Measurements from ENCODE around the gene TTLL9. TPM values are rescaled to one million over a fixed set of nuclear protein-coding genes. Genes with fewer than 3 reads are reported as not detected.

The TTLL9 gene
- total RNA-seq, 2 experiments from 2014 or later = not detected

- Mint-ChIP-seq H3K4me3 (no peak overlapping the region), H3K27me3 (peaks cover 6% of the 10 kb centered on the region), H3K4me1 (ENCODE audit: low read depth) (no peaks in the 10 kb centered on the region), H3K36me3 (ENCODE audit: low read depth) (no peaks in the 10 kb centered on the region), H3K9me3 (no peaks in the 10 kb centered on the region), H3K27ac (no peak overlapping the region)
- POLR2A ChIA-PET = interaction anchor here (0.6 kb wide), 1 partner anchor 81 kb away, joined by 3 read pairs; no protein-coding TSS in a partner anchor
- intact Hi-C loops (cut with micrococcal nuclease) = no loop called here
- TF ChIP-seq CTCF (IDR thresholded peaks at IDR 0.05) = no peak
- CTCF ChIA-PET = interaction anchor here (1.0 to 4.5 kb wide), 8 partner anchors 8 to 187 kb away, joined by 3 to 51 read pairs (median 3); partner anchors contain the start of gene PDRG1
- no peak for ATAC-seq
- no peak for DNase-seq
Observed at GRCh38 chr20:31844737-31845299, 25.6 kb upstream of the TTLL9 start.

GRCh38 chr20:31845300-31845863 lies 25.1 kb upstream of the TTLL9 start, which contains the start of gene FOXS1:
TSS of gene FOXS1 (minus strand) at chr20:31845604. CDS start at chr20:31845542, 62 bp downstream.
- ATAC-seq (no peak), DNase-seq (no peak)
- Mint-ChIP-seq H3K27ac (no peak within 1 kb of the TSS), H3K4me3 (no peak within 1 kb of the TSS), H3K27me3 (peaks cover 9% of the 10 kb centered on the region), H3K4me1 (ENCODE audit: low read depth) (no peaks in the 10 kb centered on the region), H3K9me3 (no peaks in the 10 kb centered on the region), H3K36me3 (ENCODE audit: low read depth) (no peaks in the 10 kb centered on the region)
- ChIA-PET CTCF (interaction anchor here (1.0 to 4.5 kb wide), 8 partner anchors 8 to 187 kb away, joined by 3 to 51 read pairs (median 3); partner anchors contain the start of gene PDRG1), POLR2A (interaction anchor here (0.6 kb wide), 1 partner anchor 82 kb away, joined by 3 read pairs; no protein-coding TSS in a partner anchor)
- intact Hi-C loops (cut with micrococcal nuclease) = no loop called here
- TF ChIP-seq CTCF (IDR thresholded peaks at IDR 0.05) = no peak

- Mint-ChIP-seq H3K4me1 (ENCODE audit: low read depth) (no peaks in the 10 kb centered on the region), H3K36me3 (ENCODE audit: low read depth) (no peaks in the 10 kb centered on the region), H3K27me3 (peaks cover 19% of the 10 kb centered on the region), H3K9me3 (no peaks in the 10 kb centered on the region), H3K27ac (no peak overlapping the region), H3K4me3 (no peak overlapping the region)
- ATAC-seq (no peak), DNase-seq (no peak)
- TF ChIP-seq CTCF (IDR thresholded peaks at IDR 0.05) = no peak
- POLR2A ChIA-PET = no interaction called here
- intact Hi-C loops (cut with micrococcal nuclease) = no loop called here
- CTCF ChIA-PET = interaction anchor here (0.9 to 4.5 kb wide), 34 partner anchors 9 to 273 kb away, joined by 3 to 51 read pairs (median 6); partner anchors contain the start of gene PDRG1
Observed at GRCh38 chr20:31846793-31847138, 23.7 kb upstream of the TTLL9 start.

GRCh38 chr20:31848088-31848999 lies 22.1 kb upstream of the TTLL9 start:
- ATAC-seq = no peak
- Mint-ChIP-seq H3K36me3 (ENCODE audit: low read depth) (no peaks in the 10 kb centered on the region), H3K4me3 (no peak overlapping the region), H3K9me3 (no peaks in the 10 kb centered on the region), H3K27ac (no peak overlapping the region), H3K4me1 (ENCODE audit: low read depth) (no peaks in the 10 kb centered on the region), H3K27me3 (peaks cover 19% of the 10 kb centered on the region)
- intact Hi-C loops (cut with micrococcal nuclease) = no loop called here
- POLR2A ChIA-PET = no interaction called here
- CTCF ChIA-PET = interaction anchor here (1.6 to 4.5 kb wide), 10 partner anchors 15 to 243 kb away, joined by 3 to 51 read pairs (median 8); partner anchors contain the start of gene PDRG1
- no peak for TF ChIP-seq CTCF (IDR thresholded peaks at IDR 0.05)
- DNase-seq = no peak
